Stimulated activated CD4-positive, alpha-beta T cell treated with anti-CD3 and anti-CD28 coated beads, Interleukin-1b, Interleukin-23, amount 100 ng/mL, for 4 hours (primary cell): Measurements from ENCODE around the gene ACE2.
"Not testable (repeated sequence)": the region's sequence is repeated elsewhere in the genome, so short reads cannot be mapped to it uniquely, and the experiment has no call there.

Source experiments
- DNase-seq, 2 donors: peaks; one replicate each; pipeline ENCODE4 v3.0.0-alpha.2; 2020; ENCODE audit warnings: low read depth in 2 of 2

ACE2 gene

DNA sequence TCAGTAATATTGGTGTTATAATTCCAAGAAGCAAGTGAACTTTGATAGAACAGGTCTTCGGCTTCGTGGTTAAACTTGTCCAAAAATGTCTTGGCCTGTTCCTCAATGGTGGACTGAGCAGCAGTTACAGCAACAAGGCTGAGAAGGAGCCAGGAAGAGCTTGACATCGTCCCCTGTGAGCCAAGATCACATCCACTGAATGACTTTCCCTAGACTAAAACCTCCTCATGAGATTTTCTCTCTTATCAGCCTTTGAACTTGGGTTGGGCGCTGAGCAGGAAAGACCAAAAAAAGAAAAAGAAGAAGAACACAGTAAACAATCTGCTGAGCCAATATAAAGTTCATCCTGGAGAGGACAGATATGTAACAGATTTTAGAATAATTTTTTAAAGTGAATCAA is at the start of gene ACE2:
Gene ACE2 (minus strand): TSS at position 216 of the 400 bp plus-strand sequence. CDS start 49 bp downstream, at position 167.
- DNase-seq = no peak

- DNase-seq = not testable (repeated sequence)
Measured at GRCh38 chrX:15647510-15647909, 46.8 kb upstream of the ACE2 start.

DNA sequence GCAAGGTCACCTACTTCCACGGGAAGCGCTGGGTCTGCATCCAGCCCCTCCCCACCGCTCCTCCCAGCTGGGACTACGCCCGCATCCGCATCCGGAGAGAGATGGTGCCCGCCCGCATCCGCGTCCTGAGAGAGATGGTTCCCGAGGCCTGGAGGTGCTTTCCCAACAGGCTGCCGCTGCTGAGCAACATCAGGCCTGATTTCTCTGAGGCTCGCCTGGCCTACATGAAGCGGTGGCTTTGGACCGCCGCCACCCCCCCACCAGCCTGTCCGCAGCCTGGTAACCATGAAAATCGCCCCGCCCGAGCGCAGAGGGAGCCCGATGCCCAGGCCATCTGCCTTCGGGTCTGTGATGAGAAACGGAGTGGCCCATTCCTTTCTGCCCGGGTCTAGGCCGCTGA is 45.8 kb upstream of the ACE2 start:
- no peak for DNase-seq

GRCh38 chrX:15646031-15646430 is 45.3 kb upstream of the ACE2 start:
- no peak for DNase-seq

GRCh38 chrX:15645266-15645665 is 44.5 kb upstream of the ACE2 start:
- DNase-seq = no peak

GRCh38 chrX:15644560-15644872 is 43.8 kb upstream of the ACE2 start:
- DNase-seq = no peak

- no peak for DNase-seq
Measured at GRCh38 chrX:15643786-15644559, 43.2 kb upstream of the ACE2 start.

- no peak for DNase-seq
Measured at GRCh38 chrX:15631637-15632036, 30.9 kb upstream of the ACE2 start.

- DNase-seq = no peak
Measured at GRCh38 chrX:15623054-15623453, 22.3 kb upstream of the ACE2 start.

- no peak for DNase-seq
Measured at GRCh38 chrX:15619053-15619755, 18.4 kb upstream of the ACE2 start.

DNA sequence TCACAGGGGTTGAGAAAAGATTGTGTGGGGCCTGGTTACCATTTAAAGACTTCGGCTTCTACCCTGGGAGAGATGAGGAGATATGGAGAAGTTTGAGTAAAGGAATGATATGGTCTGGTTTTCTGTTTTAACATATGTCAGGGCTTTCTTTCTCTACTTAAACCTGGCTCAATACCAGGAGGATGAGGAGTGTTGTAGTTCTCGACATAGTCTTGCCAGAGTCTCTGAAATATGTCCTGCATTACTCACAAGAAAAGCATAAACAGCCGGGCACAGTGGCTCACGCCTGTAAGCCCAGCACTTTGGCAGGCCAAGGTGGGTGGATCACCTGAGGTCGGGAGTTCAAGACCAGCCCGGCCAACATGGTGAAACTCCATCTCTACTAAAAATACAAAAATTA is 16.4 kb upstream of the ACE2 start:
- no peak for DNase-seq

DNA sequence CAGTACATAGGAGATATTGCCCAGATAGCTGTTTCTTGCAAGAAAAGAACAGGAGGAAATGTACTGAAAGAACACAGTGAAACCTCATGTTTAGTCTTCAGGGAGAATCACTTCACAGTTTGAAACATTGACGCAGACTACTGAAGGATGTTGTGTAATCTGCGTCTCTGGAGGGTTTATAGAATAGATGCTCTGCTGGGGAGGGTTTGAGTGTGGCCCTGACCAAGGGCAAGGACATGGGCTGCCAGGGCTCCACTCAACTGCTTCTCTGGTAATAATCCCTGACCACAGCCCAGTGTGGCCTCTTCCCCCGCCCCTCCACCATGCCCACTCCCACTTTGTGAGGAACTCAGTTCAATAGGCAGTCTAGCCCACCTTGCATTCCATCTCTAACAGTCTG is 15.8 kb upstream of the ACE2 start:
- DNase-seq = no peak

DNA sequence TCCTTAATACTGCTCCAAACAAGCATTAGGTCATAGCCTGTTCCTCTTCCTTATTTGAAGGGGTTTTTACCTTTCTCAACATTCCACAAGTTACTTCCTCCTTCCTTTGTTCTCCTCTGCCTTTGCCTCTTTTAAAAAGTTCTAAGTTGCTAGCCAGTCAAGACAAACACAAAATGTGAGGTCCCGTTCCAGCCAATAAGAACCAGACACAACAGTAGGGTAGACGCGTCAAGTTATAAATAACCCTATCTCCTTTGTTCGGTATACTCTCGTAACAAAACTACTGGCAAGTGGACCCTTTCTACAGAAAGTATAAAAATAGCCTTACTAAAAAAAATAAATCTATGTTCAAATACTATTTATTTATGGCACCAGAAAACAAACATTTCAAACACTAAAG is 6.3 kb upstream of the ACE2 start:
- DNase-seq = no peak

GRCh38 chrX:15606136-15606535 is 5.4 kb upstream of the ACE2 start:
- no peak for DNase-seq

- no peak for DNase-seq
Measured at GRCh38 chrX:15605226-15605625, 4.5 kb upstream of the ACE2 start.

DNA sequence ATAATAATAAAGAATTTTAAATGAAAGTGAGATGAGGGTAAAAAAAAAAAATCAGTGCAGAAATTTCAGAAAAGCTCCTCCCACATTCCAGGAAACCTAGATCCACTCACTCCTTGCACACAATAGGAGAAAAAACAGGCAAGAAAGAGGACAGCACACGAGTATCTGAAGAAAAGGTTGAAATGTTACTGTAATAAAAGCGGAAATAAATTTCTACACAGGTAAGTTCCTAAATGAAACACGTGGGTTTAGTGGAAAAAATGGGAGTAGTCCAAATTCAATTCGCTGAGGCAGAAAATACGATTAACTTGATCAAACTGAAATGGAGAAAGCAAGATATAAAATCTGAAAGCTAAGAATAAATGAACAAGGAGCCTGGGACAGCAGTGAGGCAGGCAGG is 2.0 kb upstream of the ACE2 start:
- no peak for DNase-seq

GRCh38 chrX:15601932-15602331 is 1.2 kb upstream of the ACE2 start:
- no peak for DNase-seq

DNA sequence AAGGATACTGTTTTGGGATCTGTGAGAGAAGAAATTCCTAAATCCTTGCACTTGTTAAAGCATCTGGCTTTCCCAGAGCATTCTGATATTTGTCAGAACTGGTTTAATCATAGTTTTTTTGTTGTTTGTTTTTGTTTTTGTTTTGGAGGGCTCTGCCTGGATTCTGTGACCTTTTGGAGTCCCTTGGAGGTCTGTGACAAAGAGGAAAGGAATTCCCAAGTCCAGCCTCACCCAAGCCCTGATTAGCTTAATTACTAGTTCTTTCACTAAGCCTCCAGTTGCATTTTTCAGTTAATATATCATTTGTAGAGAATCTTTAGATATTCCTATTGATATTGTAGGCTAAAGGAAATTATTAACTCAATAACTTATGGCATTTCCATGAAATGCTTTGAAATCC is 711 bp downstream of the ACE2 start:
- no peak for DNase-seq

GRCh38 chrX:15599461-15599860 is 1.3 kb downstream of the ACE2 start:
- no peak for DNase-seq

GRCh38 chrX:15598026-15598425 is 2.7 kb downstream of the ACE2 start:
- no peak for DNase-seq

DNA sequence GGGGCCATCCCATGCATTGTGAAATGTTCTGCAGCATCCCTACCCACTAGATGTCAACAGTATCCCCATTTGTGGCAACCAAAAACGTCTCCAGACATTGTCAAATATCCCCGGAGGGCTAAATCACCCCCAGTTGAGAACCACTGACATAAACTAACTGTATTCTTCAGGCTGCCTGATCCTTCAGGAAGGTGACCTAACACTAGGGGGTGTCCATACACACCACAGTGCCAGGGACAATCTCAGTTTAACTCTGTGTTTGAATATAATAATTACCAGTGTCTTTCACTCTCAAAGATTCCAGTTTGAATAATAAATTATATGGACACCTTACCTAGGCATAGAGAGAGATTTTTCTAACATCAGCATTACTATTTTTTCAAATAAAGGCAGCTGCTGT is 6.4 kb downstream of the ACE2 start:
- no peak for DNase-seq

GRCh38 chrX:15579778-15580747 is 20.7 kb downstream of the ACE2 start:
- no peak for DNase-seq
